Activated T-helper 9 cell treated with anti-CD3 and anti-CD28 coated beads, Interleukin-2, amount 50 U/mL, for 16 hours (primary cell): ENCODE results near the gene GLRX5.
"Not testable (repeated sequence)": the region's sequence is repeated elsewhere in the genome, so short reads cannot be mapped to it uniquely, and the experiment has no call there.

Source experiments
- DNase-seq: peaks from one replicate; pipeline ENCODE4 v3.0.0-alpha.2; 2020; ENCODE audit warnings: low read depth

Gene GLRX5

DNA sequence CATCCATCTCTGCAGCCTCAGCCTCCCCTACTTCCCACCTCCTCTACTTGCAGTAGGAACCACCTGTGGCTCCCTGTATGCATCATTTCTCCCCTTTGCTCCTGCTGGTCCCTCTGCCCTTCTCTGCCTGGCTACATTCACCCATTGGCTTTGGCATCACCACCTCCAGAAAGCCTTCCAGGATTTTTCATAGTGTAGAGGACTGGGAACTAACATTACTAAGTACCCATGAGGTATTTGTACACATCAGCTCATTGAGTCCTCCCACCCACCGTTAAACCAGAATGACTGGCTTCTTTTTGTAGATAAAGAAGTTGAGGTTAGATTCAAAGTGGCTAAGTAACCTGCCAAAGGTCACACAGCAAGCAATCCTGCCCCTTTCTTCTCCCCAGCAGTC is 35.5 kb upstream of the GLRX5 start:
- no peak for DNase-seq

DNA sequence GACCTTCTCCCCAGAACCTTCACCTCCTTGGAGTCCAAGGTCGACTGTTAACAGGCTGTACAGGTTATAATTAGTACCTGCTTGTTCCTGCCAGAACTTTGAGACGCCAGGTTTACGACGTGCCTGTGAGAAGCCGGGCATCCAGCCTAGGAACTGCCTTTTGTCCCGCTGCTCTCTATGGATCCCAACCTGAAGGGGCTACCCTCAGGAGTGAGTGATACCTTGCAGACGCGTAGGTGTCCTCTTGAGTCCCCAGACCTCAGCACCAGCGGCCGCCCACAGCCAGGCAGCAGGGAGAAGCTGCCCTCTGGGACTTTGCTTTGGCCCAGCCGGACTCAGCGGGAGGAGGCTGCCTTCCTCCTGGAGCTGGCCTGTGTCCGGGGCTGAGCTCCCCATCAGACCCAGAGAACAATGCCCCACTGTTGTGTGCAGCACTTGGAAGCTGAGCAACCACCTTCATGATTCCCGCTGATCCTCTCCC is 34.6 kb upstream of the GLRX5 start:
- no peak for DNase-seq

- no peak for DNase-seq
Observed at GRCh38 chr14:95500772-95501401, 34.0 kb upstream of the GLRX5 start.

GRCh38 chr14:95502381-95502950 is 32.4 kb upstream of the GLRX5 start:
- no peak for DNase-seq

GRCh38 chr14:95503365-95504134 is 31.3 kb upstream of the GLRX5 start:
- no peak for DNase-seq

GRCh38 chr14:95504135-95505029 is 30.5 kb upstream of the GLRX5 start:
- DNase-seq, result no peak

DNA sequence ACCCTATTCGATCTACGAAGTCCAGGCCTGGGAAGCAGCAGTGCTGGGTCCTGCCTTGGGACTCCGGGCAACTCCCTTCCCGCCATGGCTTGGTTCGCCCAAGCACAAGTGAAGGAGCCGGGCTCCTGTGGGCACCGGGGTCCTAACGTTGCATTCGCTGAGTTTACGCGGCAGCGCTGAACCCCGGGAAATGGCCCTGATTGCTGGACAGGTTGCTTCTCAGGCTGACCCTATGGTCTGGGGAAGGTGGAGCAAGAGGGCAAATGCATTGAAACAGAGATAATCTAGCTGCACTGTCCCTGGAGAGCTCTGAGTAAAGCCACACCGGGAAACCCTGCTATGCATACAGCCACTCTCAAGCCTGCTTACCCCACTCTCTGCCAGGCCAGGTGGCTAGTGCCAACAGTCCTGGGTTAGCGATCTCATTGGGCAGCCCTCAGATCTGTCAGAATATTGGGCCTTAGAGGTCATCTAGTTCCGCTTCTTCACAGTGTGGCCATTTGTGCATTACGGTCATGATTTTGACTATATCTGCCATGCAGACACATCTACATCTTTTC is 29.7 kb upstream of the GLRX5 start:
- no peak for DNase-seq

- no peak for DNase-seq
Observed at GRCh38 chr14:95507174-95507573, 27.7 kb upstream of the GLRX5 start.

DNA sequence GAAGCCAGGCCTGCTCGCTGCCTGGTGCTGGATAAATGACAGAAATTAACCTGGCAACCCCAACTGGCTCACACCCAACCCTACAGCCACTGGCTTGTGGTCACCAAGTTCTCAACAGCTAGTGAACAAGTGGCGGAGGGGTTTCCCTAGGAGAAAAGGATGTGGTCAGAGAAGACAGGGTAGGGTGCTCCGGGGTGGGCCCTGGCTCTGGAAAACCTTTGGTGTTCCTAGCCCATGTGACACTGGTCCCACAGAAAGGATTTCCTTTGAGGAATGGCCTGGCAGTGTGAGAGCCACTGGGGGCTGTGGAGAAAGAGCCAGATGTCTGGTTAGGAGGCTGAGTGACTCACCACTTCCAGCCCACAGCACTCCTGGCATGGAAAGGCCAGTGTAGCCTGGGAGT is 27.1 kb upstream of the GLRX5 start:
- DNase-seq, result no peak

DNA sequence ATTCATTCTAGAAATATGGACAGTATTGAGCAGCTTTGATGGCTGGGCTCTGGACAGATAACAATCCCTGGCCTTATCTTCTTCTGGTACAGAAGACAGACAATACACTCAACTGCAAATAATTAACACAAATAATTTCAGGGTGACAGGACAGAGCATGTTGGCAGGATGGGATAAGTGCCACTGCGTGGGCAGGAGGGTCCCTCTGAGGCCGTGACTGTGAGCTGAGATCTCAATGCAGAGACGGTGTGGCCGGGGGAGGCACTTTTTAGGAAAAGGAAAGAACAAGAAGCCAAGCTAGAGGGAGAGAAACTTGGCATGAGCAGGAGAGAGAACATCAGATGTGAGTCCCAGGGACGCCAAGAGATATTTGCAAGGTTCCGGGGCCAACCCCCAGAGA is 26.5 kb upstream of the GLRX5 start:
- DNase-seq, result no peak

- DNase-seq, result no peak
Observed at GRCh38 chr14:95509495-95509894, 25.4 kb upstream of the GLRX5 start.

GRCh38 chr14:95510344-95510743 is 24.5 kb upstream of the GLRX5 start:
- not testable (repeated sequence) for DNase-seq

GRCh38 chr14:95510804-95511203 is 24.0 kb upstream of the GLRX5 start:
- DNase-seq, result no peak

GRCh38 chr14:95511687-95512086 is 23.2 kb upstream of the GLRX5 start:
- DNase-seq, result no peak

GRCh38 chr14:95513291-95513690 is 21.6 kb upstream of the GLRX5 start:
- DNase-seq, result no peak

- no peak for DNase-seq
Observed at GRCh38 chr14:95514131-95515079, 20.4 kb upstream of the GLRX5 start.

DNA sequence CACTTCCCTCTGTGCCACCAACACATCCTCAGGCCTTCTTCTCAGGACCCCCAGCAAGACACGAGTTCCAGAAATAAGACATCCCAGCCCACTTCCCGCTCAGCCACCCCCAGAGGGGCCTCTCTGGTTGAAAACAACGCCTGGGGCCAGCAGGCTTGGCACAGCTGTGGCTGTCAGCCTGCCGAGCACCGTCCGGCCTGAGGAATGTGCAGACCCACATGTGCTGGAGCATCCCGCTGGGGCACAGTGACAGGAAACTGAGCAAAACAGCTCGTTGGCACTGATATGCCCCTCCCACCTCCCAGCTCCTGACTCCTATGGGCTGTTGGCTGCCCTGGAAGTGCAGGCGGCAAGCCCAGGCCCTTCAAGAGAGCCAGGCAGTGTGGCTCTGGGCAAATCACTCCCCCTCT is 19.8 kb upstream of the GLRX5 start:
- no peak for DNase-seq

GRCh38 chr14:95515596-95516552 is 19.0 kb upstream of the GLRX5 start:
- DNase-seq, result peak; percentile 83

DNA sequence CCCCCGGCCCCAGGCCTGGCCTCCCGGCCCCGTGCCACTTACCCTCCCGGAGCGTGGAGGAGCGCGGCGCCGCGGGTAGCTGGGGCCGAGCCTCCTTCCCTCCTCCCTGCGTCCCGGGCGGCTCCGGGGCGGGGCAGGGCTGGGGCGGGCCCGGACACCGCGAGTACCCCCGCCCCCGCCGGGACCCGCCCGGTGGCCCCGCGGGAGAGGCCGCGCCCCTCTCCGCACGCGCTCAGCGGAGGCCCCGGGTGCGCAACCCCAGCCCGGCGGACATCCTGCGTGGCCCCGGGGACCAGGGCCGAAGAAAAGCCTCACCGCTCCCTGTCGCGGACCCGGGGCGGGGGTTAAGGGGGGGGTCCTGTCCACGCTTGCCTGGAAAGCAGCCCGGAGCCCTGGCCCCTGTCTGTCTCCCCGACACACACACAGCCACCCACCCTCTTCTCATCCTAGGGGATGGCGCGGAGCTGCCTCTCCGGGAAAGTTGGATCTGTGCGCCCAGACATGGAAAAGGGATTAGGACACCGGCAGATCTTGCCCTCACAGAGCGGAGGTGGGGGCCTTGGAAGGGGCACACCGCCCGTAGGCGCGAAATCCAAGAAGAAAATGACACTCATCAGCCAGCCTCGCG is 18.2 kb upstream of the GLRX5 start, which contains the start of gene SYNE3:
TSS of gene SYNE3 (minus strand) at position 97 of the 628 bp plus-strand sequence. CDS start 40,829 bp downstream, outside the sequence.
- no peak for DNase-seq
